SJCRH30 (cell line): ENCODE measurements around the gene TP53TG3B. TPM values are rescaled to one million over a fixed set of nuclear protein-coding genes. Genes with fewer than 3 reads are reported as not detected.
A peak's percentile ranks its signal among the peaks of the same experiment; 100 is the strongest.
"Not testable (repeated sequence)": the region's sequence is repeated elsewhere in the genome, so short reads cannot be mapped to it uniquely, and the experiment has no call there.

Experiments
- DNase-seq, 2 experiments: peaks; one replicate each; pipeline ENCODE4 v3.0.0-alpha.2; 2015 to 2020
- H3K27ac ChIP-seq: fragments of 250-450 bp; sonication (Bioruptor Pico); 2 replicates; pipeline ENCODE4 v1.5.1; 2020; ENCODE audit warnings: mild to moderate bottlenecking, moderate library complexity
- H3K27me3 ChIP-seq: fragments of 250-450 bp; sonication (Bioruptor Pico); 2 replicates; pipeline ENCODE4 v1.5.1; 2020; ENCODE audit warnings: mild to moderate bottlenecking, moderate library complexity
- H3K36me3 ChIP-seq: fragments of 250-450 bp; sonication (Bioruptor Pico); 2 replicates; pipeline ENCODE4 v1.5.1; 2020; ENCODE audit warnings: mild to moderate bottlenecking, moderate library complexity
- H3K4me1 ChIP-seq: fragments of 250-450 bp; sonication (Bioruptor Pico); 2 replicates; pipeline ENCODE4 v1.5.1; 2020; ENCODE audit warnings: mild to moderate bottlenecking, moderate library complexity
- H3K4me3 ChIP-seq: fragments of 250-450 bp; sonication (Bioruptor Pico); 2 replicates; pipeline ENCODE4 v1.5.1; 2020; ENCODE audit warnings: mild to moderate bottlenecking, moderate library complexity
- H3K9me3 ChIP-seq: fragments of 250-450 bp; sonication (Bioruptor Pico); replicated peaks from 2 replicates; pipeline ENCODE4 v1.5.1; 2020; ENCODE audit warnings: mild to moderate bottlenecking, moderate library complexity
- total RNA-seq: library from RNA; depleted of rRNA; stranded (reverse); fragments of >200 nt; shearing (Covaris generic); gene quantifications from 2 replicates; pipeline ENCODE4 v1.2.3, GENCODE V29; 2014; rRNA removed

TP53TG3B gene
- not detected in 2 replicates for total RNA-seq

- not testable (repeated sequence) for H3K27ac ChIP-seq, DNase-seq, H3K27me3 ChIP-seq, H3K4me1 ChIP-seq, H3K4me3 ChIP-seq, H3K9me3 ChIP-seq, H3K36me3 ChIP-seq
These were observed at the start of gene TP53TG3B for GRCh38 chr16:33360541-33360940. Gene TP53TG3B, plus strand, starts transcription at chr16:33360841. Its CDS starts 68 bp downstream, at chr16:33360909.

GRCh38 chr16:33336226-33337012, 24.2 kb upstream of the TP53TG3B start:
- not testable (repeated sequence) for H3K36me3 ChIP-seq, H3K27me3 ChIP-seq, H3K9me3 ChIP-seq, H3K4me1 ChIP-seq, H3K27ac ChIP-seq, H3K4me3 ChIP-seq
- peak in 1 of 2 experiments; percentile 32 for DNase-seq

DNA sequence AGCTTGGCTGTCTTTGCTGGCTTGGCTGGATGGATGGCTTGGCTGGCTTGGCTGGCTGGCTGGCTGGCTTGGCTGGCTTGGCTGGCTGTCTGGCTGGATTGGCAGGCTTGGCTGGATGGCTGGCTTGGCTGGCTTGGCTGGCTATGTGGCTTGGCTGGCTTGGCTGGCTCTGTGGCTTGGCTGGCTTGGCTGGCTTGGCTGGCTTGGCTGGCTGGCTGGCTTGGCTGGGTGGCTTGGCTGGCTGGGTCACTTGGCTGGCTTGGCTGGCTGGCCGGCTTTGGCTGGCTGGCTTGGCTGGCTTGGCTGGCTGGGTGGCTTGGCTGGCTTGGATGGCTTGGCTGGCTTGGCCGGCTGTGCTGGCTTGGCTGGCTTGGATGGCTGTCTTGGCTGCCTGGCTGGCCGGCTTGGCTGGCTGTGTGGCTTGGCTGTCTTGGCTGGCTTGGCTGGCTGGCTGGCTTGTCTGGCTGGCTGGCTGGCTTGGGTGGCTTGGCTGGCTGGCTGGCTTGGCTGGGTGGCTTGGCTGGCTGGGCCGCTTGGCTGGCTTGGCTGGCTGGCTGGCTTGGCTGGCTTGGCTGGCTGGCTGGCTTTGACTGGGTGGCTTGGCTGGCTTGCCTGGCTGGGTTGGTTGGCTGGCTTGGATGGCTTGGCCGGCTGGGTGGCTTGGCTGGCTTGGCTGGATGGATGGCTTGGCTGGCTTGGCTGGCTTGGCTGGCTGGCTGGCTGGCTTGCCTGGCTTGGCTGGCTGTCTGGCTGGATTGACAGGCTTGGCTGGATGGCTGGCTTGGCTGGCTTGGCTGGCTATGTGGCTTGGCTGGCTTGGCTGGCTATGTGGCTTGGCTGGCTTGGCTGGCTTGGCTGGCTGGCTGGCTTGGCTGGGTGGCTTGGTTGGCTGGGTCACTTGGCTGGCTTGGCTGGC, 22.8 kb upstream of the TP53TG3B start:
- not testable (repeated sequence) for H3K27me3 ChIP-seq, H3K27ac ChIP-seq, H3K36me3 ChIP-seq, H3K4me1 ChIP-seq, H3K9me3 ChIP-seq, H3K4me3 ChIP-seq
- peak in 1 of 2 experiments; percentile 17 for DNase-seq

- not testable (repeated sequence) for H3K4me3 ChIP-seq, H3K27me3 ChIP-seq, H3K4me1 ChIP-seq, H3K9me3 ChIP-seq, H3K27ac ChIP-seq, H3K36me3 ChIP-seq
- peak in 1 of 2 experiments; percentile 8 for DNase-seq
These were observed 22.1 kb upstream of the TP53TG3B start for GRCh38 chr16:33338543-33338951.

GRCh38 chr16:33339093-33340061, 21.3 kb upstream of the TP53TG3B start:
- peak in 1 of 2 experiments; percentile 25 for DNase-seq
- not testable (repeated sequence) for H3K27me3 ChIP-seq, H3K4me3 ChIP-seq, H3K27ac ChIP-seq, H3K9me3 ChIP-seq, H3K36me3 ChIP-seq, H3K4me1 ChIP-seq

Other genes starting within 250 kb of the TP53TG3B start
- not detected in 2 replicates for gene TP53TG3C, start 166.6 kb upstream of the TP53TG3B start, total RNA-seq
- not detected in 2 replicates for gene TP53TG3E, start 56.5 kb upstream of the TP53TG3B start, total RNA-seq
- 0.16 TPM in 1 of 2 replicates, not detected in the other for gene TP53TG3F, start 98.8 kb downstream of the TP53TG3B start, total RNA-seq